Uterus (tissue), 4 donors: ENCODE measurements around the gene EIF4B. TPM values are rescaled to one million over a fixed set of nuclear protein-coding genes. Genes with fewer than 3 reads are reported as not detected.

Source experiments
- DNase-seq, 2 donors: peaks; one replicate each; pipeline ENCODE4 v3.0.0-alpha.2; 2019 to 2020
- H3K27ac ChIP-seq, 2 donors: fragments of 200-600 bp; sonication (generic); 1 replicate in 1 of 2; 2 replicates in 1 of 2; pipeline ENCODE4 v1.5.1; 2016 to 2018
- H3K27me3 ChIP-seq, 2 donors: fragments of 200-600 bp; sonication (generic); one replicate each; pipeline ENCODE4 v1.5.1; 2018 to 2019; ENCODE audit warnings: control low read depth in 1 of 2
- H3K36me3 ChIP-seq, 2 donors: fragments of 200-600 bp; sonication (generic); one replicate each; pipeline ENCODE4 v1.5.1; 2019; ENCODE audit warnings: control low read depth in 1 of 2
- H3K4me1 ChIP-seq, 2 donors: fragments of 200-600 bp; sonication (generic); one replicate each; pipeline ENCODE4 v1.5.1; 2018 to 2019; ENCODE audit warnings: control low read depth in 1 of 2
- H3K4me3 ChIP-seq, 2 donors: fragments of 200-600 bp; sonication (generic); 1 replicate in 1 of 2; 2 replicates in 1 of 2; pipeline ENCODE4 v1.5.1; 2018 to 2019; ENCODE audit warnings: mild to moderate bottlenecking in 1 of 2
- H3K9me3 ChIP-seq, 2 donors: fragments of 200-600 bp; sonication (generic); one replicate each; pipeline ENCODE4 v1.5.1; 2019; ENCODE audit warnings: control low read depth in 1 of 2
- POLR2A ChIP-seq, 2 donors: fragments of 450-650 bp; IDR thresholded peaks; one replicate each; pipeline ENCODE4 v1.6.1; 2016; ENCODE audit warnings: antibody characterized with exemption in 2 of 2, mild to moderate bottlenecking in 1 of 2, moderate library complexity in 1 of 2
- intact Hi-C: fragments of 100-400 bp; cut with DNase I; formaldehyde crosslinking; loops from one replicate; pipeline ENCODE4 v1.15.1; 2023; ENCODE audit warnings: low total_unique reads
- total RNA-seq, 4 donors: library from RNA; depleted of rRNA in 3 of 4; stranded (reverse); fragments of >200 nt in 3 of 4; gene quantifications; one replicate each; pipeline versions ENCODE4 v1.1.0 to v1.2.4, GENCODE V29; 2014 to 2023
- TF ChIP-seq, protein P1 (sequence below), 4 experiments: fragments of 200-600 bp in 2 of 4; fragments of 450-650 bp in 2 of 4; sonication (generic) in 2 of 4; IDR thresholded peaks; one replicate each; pipeline ENCODE4 v1.5.1; 2016 to 2019; ENCODE audit warnings: antibody characterized with exemption in 4 of 4, mild to moderate bottlenecking in 2 of 4, moderate library complexity in 1 of 4
- donor health status: DM: yes; HTN: yes; CAD: no.

Gene EIF4B
- total RNA-seq, 4 donors from 2014 or later: 388 to 1,076 (median 585) TPM

GRCh38 chr12:53073881-53074280 is 67.6 kb downstream of the EIF4B start:
- peaks cover 19 to 26% of the 10 kb centered on the region in 2 donors for H3K4me1 ChIP-seq

GRCh38 chr12:53074283-53074998 is 68.2 kb downstream of the EIF4B start:
- Histone ChIP-seq H3K9me3 (no peaks in the 10 kb centered on the region), H3K27ac (peak overlapping the region; percentile 56 to 72), H3K36me3 (no peaks in the 10 kb centered on the region), H3K27me3 (no peaks in the 10 kb centered on the region), H3K4me3 (no peak overlapping the region), H3K4me1 (peaks cover 19 to 26% of the 10 kb centered on the region in 2 donors)
- peak; percentile 34 to 37 for DNase-seq
- TF ChIP-seq POLR2A (IDR thresholded peaks at IDR 0.05): no peak
- TF ChIP-seq, protein P1, sequence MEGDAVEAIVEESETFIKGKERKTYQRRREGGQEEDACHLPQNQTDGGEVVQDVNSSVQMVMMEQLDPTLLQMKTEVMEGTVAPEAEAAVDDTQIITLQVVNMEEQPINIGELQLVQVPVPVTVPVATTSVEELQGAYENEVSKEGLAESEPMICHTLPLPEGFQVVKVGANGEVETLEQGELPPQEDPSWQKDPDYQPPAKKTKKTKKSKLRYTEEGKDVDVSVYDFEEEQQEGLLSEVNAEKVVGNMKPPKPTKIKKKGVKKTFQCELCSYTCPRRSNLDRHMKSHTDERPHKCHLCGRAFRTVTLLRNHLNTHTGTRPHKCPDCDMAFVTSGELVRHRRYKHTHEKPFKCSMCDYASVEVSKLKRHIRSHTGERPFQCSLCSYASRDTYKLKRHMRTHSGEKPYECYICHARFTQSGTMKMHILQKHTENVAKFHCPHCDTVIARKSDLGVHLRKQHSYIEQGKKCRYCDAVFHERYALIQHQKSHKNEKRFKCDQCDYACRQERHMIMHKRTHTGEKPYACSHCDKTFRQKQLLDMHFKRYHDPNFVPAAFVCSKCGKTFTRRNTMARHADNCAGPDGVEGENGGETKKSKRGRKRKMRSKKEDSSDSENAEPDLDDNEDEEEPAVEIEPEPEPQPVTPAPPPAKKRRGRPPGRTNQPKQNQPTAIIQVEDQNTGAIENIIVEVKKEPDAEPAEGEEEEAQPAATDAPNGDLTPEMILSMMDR (IDR thresholded peaks at IDR 0.05): no peak
- intact Hi-C loops: no loop called here

More at GRCh38 chr12:53073881-53074280, 67.6 kb downstream of the EIF4B start:
- Histone ChIP-seq H3K36me3 (no peaks in the 10 kb centered on the region), H3K27me3 (no peaks in the 10 kb centered on the region), H3K9me3 (no peaks in the 10 kb centered on the region), H3K4me3 (no peak overlapping the region), H3K27ac (peak overlapping the region; percentile 56 to 72)
- DNase-seq: peak; percentile 61
- intact Hi-C loops: no loop called here
- TF ChIP-seq, protein P1 (IDR thresholded peaks at IDR 0.05): no peak
- TF ChIP-seq POLR2A (IDR thresholded peaks at IDR 0.05): no peak

DNA sequence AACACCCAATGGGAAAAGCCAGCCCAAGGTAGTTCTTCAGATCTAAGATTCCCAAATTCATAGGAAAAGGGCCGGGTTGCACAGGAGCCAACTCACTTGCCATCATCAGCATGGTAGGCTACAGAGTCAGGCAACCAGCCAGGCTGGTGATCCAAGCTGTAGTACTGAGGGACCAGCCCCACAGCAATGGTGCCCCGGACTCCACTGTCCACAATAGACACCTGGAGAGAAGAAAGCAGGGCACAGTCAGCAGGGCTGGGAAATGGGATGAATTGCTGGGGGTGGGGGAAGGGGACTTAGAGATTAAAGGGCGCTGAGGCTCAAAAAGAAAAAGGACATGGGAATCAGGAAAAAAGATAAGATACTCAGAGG is 68.7 kb downstream of the EIF4B start:
- Histone ChIP-seq H3K27me3 (no peaks in the 10 kb centered on the region), H3K4me3 (no peak overlapping the region), H3K9me3 (no peaks in the 10 kb centered on the region), H3K27ac (peak overlapping the region; percentile 56 to 72), H3K36me3 (no peaks in the 10 kb centered on the region), H3K4me1 (peaks cover 19 to 26% of the 10 kb centered on the region in 2 donors)
- TF ChIP-seq POLR2A (IDR thresholded peaks at IDR 0.05): no peak
- TF ChIP-seq, protein P1 (IDR thresholded peaks at IDR 0.05): no peak
- intact Hi-C loops: no loop called here
- peak in 1 of 2 donors; percentile 23 for DNase-seq

DNA sequence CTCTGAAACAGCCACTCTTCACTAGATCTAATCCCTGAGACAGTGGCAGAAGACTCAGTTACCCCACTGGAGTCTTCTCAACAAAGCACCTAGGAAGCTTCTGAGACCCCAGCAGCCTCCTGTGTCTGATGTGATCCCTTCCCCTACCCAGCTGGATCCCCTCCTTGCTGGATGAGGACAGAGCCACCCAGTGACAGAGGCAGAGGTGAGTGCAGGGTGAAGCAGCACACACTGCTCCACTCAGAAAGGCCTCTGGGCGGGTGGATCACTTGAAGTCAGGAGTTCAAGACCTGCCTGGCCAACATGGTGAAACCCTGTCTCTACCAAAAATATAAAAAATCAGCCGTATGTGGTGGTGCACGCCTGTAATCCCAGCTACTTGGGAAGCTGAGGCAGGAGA is 70.2 kb downstream of the EIF4B start:
- peaks cover 10 to 26% of the 10 kb centered on the region in 2 donors for H3K4me1 ChIP-seq
- TF ChIP-seq, protein P1 (IDR thresholded peaks at IDR 0.05): no peak
- TF ChIP-seq POLR2A (IDR thresholded peaks at IDR 0.05): no peak

DNA sequence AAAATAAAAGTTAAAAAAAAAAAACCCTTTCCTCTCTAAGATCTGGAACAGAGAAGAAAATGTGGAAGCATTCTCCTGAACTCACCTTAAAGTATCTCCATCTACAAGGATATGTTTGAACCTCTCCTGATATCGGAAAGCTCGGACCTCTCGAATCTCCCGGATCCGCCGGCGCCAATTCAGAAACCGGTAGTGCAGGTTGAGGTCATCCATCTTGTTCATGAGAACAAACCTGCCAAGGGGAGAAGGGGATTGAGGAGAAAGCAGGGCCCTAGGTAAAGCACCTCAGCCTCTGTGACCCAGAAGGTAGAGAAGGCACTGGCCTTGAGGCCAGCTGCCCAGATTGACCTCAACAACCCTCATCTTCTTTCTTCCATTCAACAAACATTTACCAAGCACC is 70.8 kb downstream of the EIF4B start:
- Histone ChIP-seq H3K36me3 (no peaks in the 10 kb centered on the region), H3K4me3 (no peak overlapping the region), H3K9me3 (no peaks in the 10 kb centered on the region), H3K27me3 (no peaks in the 10 kb centered on the region), H3K27ac (peak overlapping the region; percentile 26 to 89), H3K4me1 (peaks cover 10 to 26% of the 10 kb centered on the region in 2 donors)
- peak in 1 of 2 donors; percentile 11 for DNase-seq
- TF ChIP-seq, protein P1 (IDR thresholded peaks at IDR 0.05): no peak
- no peak for TF ChIP-seq POLR2A (IDR thresholded peaks at IDR 0.05)
- intact Hi-C loops: no loop called here

More for the DNA sequence above, 70.2 kb downstream of the EIF4B start:
- DNase-seq: peak in 1 of 2 donors; percentile 13
- H3K36me3 ChIP-seq: no peaks in the 10 kb centered on the region
- H3K4me3 ChIP-seq: no peak overlapping the region
- peak overlapping the region; percentile 13 to 72 for H3K27ac ChIP-seq
- no peaks in the 10 kb centered on the region for H3K27me3 ChIP-seq
- intact Hi-C loops: no loop called here
- no peaks in the 10 kb centered on the region for H3K9me3 ChIP-seq
